Esophagus muscularis mucosa (tissue), 4 donors: ENCODE measurements around the gene CUBN. TPM values are rescaled to one million over a fixed set of nuclear protein-coding genes. Genes with fewer than 3 reads are reported as not detected.

Source experiments
- DNase-seq: peaks from one replicate; pipeline ENCODE4 v3.0.0-alpha.2; 2017; ENCODE audit errors: extremely low spot score
- H3K27ac ChIP-seq, 4 donors: fragments of 200-600 bp; sonication (generic); replicated peaks in 1 of 4; 1 replicate in 3 of 4; 2 replicates in 1 of 4; pipeline ENCODE4 v1.5.1; 2016 to 2019; ENCODE audit warnings: mild to moderate bottlenecking in 1 of 4
- H3K27me3 ChIP-seq, 4 donors: fragments of 200-600 bp; sonication (generic); one replicate each; pipeline versions ENCODE4 v1.5.1 to v1.6.0; 2016 to 2019
- H3K36me3 ChIP-seq, 4 donors: fragments of 200-600 bp; sonication (generic); one replicate each; pipeline ENCODE4 v1.5.1; 2016 to 2019
- H3K4me1 ChIP-seq, 4 donors: fragments of 200-600 bp; sonication (generic); one replicate each; pipeline ENCODE4 v1.5.1; 2016 to 2019
- H3K4me3 ChIP-seq, 4 donors: fragments of 200-600 bp; sonication (generic); 1 replicate in 2 of 4; 2 replicates in 2 of 4; pipeline ENCODE4 v1.5.1; 2016 to 2019; ENCODE audit warnings: mild to moderate bottlenecking in 4 of 4, moderate library complexity in 1 of 4
- H3K9me3 ChIP-seq, 4 donors: fragments of 200-600 bp; sonication (generic); 1 replicate in 3 of 4; 2 replicates in 1 of 4; pipeline ENCODE4 v1.5.1; 2016 to 2019
- EP300 ChIP-seq: sonication (generic); formaldehyde crosslinking; IDR thresholded peaks from one replicate; pipeline ENCODE4 v1.6.1; 2017; ENCODE audit warnings: antibody characterized with exemption
- POLR2A ChIP-seq: fragments of 450-650 bp; IDR thresholded peaks from one replicate; pipeline ENCODE4 v1.6.1; 2017; ENCODE audit warnings: antibody characterized with exemption, moderate library complexity, mild to moderate bottlenecking, low read depth
- POLR2AphosphoS5 ChIP-seq, 2 donors: sonication (generic); formaldehyde crosslinking; IDR thresholded peaks; one replicate each; pipeline ENCODE4 v1.6.1; 2017; ENCODE audit warnings: antibody characterized with exemption in 2 of 2
- WGBS: methylation state at CpG from one replicate; pipeline ENCODE4 v1.1.5; 2018; 5-methylcytosine and 5-hydroxymethylcytosine counted together
- intact Hi-C: fragments of 100-400 bp; cut with DNase I; formaldehyde crosslinking; loops from one replicate; pipeline ENCODE4 v1.15.1; 2023
- total RNA-seq, 4 donors: library from RNA; depleted of rRNA; stranded (reverse); fragments of >200 nt; gene quantifications; one replicate each; pipeline versions ENCODE4 v1.1.0 to v1.2.1, GENCODE V29; 2016
- TF ChIP-seq, protein P1 (sequence below), 3 experiments: fragments of 200-600 bp in 2 of 3; fragments of 450-650 bp in 1 of 3; sonication (generic) in 2 of 3; IDR thresholded peaks; one replicate each; pipeline ENCODE4 v1.5.1; 2017 to 2019; ENCODE audit warnings: antibody characterized with exemption in 3 of 3, mild to moderate bottlenecking in 2 of 3, moderate library complexity in 1 of 3

The CUBN gene
- total RNA-seq, 4 donors from 2014 or later: 1.3 to 4.6 (median 2.3) TPM

DNA sequence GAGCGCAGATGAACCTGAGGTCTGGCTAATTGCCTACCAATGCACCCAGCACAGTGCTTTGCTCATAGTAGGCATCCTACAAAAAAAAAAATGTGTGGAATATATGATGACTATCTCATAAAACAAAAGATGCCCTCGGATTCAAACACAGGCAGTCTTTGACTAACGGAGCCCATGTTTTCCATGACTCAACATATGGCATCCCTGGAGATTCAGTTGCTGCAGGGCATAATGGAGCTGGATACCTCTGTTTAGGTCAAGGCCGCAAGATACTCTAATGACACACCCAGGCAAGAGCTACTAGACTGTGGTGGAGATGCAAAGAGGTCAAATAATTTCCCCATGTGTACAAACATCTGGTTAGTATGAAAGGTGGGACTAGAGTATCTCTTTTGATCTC, 16.3 kb downstream of the CUBN start:
- H3K27ac ChIP-seq: no peak overlapping the region

DNA sequence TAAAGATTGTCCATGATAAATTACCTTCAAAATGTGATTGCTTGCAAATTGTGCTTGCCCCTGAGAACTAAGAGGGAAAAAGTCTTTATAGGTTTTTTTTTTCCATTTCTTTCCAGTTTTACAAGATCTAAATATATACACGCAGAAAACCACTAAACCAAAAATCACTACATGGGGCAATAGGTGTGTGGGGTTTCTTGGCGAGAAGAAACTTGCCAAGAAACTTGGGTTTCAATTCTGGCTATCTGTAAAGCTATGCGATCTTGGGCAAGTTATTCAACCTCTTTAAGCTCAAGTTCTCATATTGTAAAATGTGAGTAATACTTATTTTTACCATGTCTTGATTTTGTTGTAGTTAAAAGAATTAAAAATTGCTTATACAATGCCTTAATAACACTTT, 17.0 kb downstream of the CUBN start:
- no peak overlapping the region for H3K27ac ChIP-seq
- H3K4me1 ChIP-seq: peaks cover 0 to 3% (median 0%) of the 10 kb centered on the region in 4 donors
- H3K27me3 ChIP-seq: no peaks in the 10 kb centered on the region
- H3K9me3 ChIP-seq: no peaks in the 10 kb centered on the region
- no peaks in the 10 kb centered on the region for H3K36me3 ChIP-seq
- H3K4me3 ChIP-seq: no peak overlapping the region
- no peak for DNase-seq
- intact Hi-C loops: no loop called here
- TF ChIP-seq, protein P1, sequence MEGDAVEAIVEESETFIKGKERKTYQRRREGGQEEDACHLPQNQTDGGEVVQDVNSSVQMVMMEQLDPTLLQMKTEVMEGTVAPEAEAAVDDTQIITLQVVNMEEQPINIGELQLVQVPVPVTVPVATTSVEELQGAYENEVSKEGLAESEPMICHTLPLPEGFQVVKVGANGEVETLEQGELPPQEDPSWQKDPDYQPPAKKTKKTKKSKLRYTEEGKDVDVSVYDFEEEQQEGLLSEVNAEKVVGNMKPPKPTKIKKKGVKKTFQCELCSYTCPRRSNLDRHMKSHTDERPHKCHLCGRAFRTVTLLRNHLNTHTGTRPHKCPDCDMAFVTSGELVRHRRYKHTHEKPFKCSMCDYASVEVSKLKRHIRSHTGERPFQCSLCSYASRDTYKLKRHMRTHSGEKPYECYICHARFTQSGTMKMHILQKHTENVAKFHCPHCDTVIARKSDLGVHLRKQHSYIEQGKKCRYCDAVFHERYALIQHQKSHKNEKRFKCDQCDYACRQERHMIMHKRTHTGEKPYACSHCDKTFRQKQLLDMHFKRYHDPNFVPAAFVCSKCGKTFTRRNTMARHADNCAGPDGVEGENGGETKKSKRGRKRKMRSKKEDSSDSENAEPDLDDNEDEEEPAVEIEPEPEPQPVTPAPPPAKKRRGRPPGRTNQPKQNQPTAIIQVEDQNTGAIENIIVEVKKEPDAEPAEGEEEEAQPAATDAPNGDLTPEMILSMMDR (IDR thresholded peaks at IDR 0.05): no peak
- no peak for TF ChIP-seq EP300
- TF ChIP-seq POLR2A: no peak
- TF ChIP-seq POLR2AphosphoS5 (IDR thresholded peaks at IDR 0.05): no peak
- WGBS: 67% methylated on average over 3 of the region's 3 CpGs

More for the DNA sequence above, 16.3 kb downstream of the CUBN start:
- whole genome bisulfite sequencing: 90% methylated on average over 4 of the region's 4 CpGs
- H3K27me3 ChIP-seq: no peaks in the 10 kb centered on the region
- no peaks in the 10 kb centered on the region for H3K9me3 ChIP-seq
- peaks cover 0 to 3% (median 0%) of the 10 kb centered on the region in 4 donors for H3K4me1 ChIP-seq
- no peaks in the 10 kb centered on the region for H3K36me3 ChIP-seq
- no peak overlapping the region for H3K4me3 ChIP-seq
- no peak for DNase-seq
- intact Hi-C loops: no loop called here
- TF ChIP-seq, protein P1 (IDR thresholded peaks at IDR 0.05): no peak
- TF ChIP-seq POLR2AphosphoS5 (IDR thresholded peaks at IDR 0.05): no peak
- no peak for TF ChIP-seq EP300

- H3K4me1 ChIP-seq: no peaks in the 10 kb centered on the region
- no peak for DNase-seq
- WGBS: 98% methylated on average over 3 of the region's 3 CpGs
- H3K27ac ChIP-seq: no peak overlapping the region
- H3K36me3 ChIP-seq: no peaks in the 10 kb centered on the region
- TF ChIP-seq POLR2A (no peak), POLR2AphosphoS5 (IDR thresholded peaks at IDR 0.05) (no peak), EP300 (no peak)
- TF ChIP-seq, protein P1 (IDR thresholded peaks at IDR 0.05): no peak
- intact Hi-C loops: no loop called here
- H3K27me3 ChIP-seq: no peaks in the 10 kb centered on the region
- H3K9me3 ChIP-seq: no peaks in the 10 kb centered on the region
- no peak overlapping the region for H3K4me3 ChIP-seq
Observed at GRCh38 chr10:17109475-17110207, 20.0 kb downstream of the CUBN start.

DNA sequence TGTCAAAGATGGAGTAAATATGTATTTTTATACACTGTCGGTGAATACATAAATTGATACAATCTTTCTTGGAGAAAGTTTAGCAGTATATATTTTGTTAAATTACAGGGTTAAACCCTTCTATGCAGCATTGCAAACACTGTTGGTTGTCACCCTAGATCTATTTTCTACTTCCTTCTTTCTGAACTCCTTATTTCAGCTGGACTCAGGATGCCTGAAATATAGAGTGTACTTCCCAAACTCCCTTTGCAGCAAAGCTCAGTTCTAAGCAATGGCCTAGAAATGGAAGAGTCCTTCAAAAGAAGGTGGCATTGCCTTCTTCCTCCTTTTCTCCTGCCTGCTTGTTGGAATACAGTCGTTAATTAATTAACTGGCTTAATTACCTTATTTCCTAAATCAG, 20.6 kb downstream of the CUBN start:
- Histone ChIP-seq H3K4me3 (no peak overlapping the region), H3K4me1 (no peaks in the 10 kb centered on the region), H3K36me3 (no peaks in the 10 kb centered on the region), H3K27me3 (no peaks in the 10 kb centered on the region), H3K27ac (no peak overlapping the region), H3K9me3 (no peaks in the 10 kb centered on the region)
- WGBS: 90% methylated on average over 2 of the region's 2 CpGs
- intact Hi-C loops: no loop called here
- DNase-seq: no peak
- TF ChIP-seq, protein P1 (IDR thresholded peaks at IDR 0.05): no peak
- TF ChIP-seq EP300 (no peak), POLR2AphosphoS5 (IDR thresholded peaks at IDR 0.05) (no peak), POLR2A (no peak)

DNA sequence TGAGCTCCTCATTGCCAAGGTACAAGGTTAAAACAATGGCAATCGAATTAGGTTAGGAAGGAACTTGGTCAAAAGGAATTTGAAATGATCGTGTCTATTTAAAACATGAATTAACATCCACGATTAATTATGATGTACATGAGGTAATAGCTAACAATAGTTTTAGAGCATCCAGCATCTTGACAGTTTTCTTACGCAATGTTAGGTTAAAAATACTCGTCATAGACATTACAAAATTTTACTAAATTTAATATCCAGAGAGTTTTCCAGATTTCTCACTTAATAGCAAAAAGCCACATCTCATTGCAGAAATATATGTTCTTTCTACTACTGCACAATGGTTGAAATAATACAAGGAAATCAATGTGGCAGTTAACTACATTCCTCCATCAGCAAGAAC, 22.6 kb downstream of the CUBN start:
- no peak for DNase-seq
- H3K27me3 ChIP-seq: no peaks in the 10 kb centered on the region
- H3K4me1 ChIP-seq: no peaks in the 10 kb centered on the region
- H3K4me3 ChIP-seq: no peak overlapping the region
- H3K9me3 ChIP-seq: no peaks in the 10 kb centered on the region
- no peaks in the 10 kb centered on the region for H3K36me3 ChIP-seq
- TF ChIP-seq EP300 (no peak), POLR2A (no peak), POLR2AphosphoS5 (IDR thresholded peaks at IDR 0.05) (no peak)
- TF ChIP-seq, protein P1 (IDR thresholded peaks at IDR 0.05): no peak
- 82% methylated on average over 5 of the region's 5 CpGs for WGBS
- intact Hi-C loops: no loop called here
- no peak overlapping the region for H3K27ac ChIP-seq
